HAP-1 (cell line): Measurements from ENCODE around the gene PTGER4.
"Not testable (repeated sequence)": the region's sequence is repeated elsewhere in the genome, so short reads cannot be mapped to it uniquely, and the experiment has no call there.

Experiments used
- DNase-seq, 2 experiments: peaks; one replicate each; pipeline ENCODE4 v3.0.0-alpha.2; 2016 to 2020; ENCODE audit warnings: low spot score in 2 of 2
- H3K27me3 ChIP-seq: fragments of 250-450 bp; sonication (Bioruptor Pico); 2 replicates; pipeline ENCODE4 v1.5.1; 2020; ENCODE audit warnings: low read depth, mild to moderate bottlenecking, moderate library complexity
- H3K36me3 ChIP-seq: fragments of 250-450 bp; sonication (Bioruptor Pico); replicated peaks from 2 replicates; pipeline ENCODE4 v1.5.1; 2020; ENCODE audit warnings: mild to moderate bottlenecking
- H3K4me1 ChIP-seq: fragments of 250-450 bp; sonication (Bioruptor Pico); 2 replicates; pipeline ENCODE4 v1.5.1; 2020; ENCODE audit warnings: mild to moderate bottlenecking
- H3K4me3 ChIP-seq: fragments of 250-450 bp; sonication (Bioruptor Pico); 2 replicates; pipeline ENCODE4 v1.5.1; 2020; ENCODE audit warnings: mild to moderate bottlenecking, moderate library complexity
- H3K9me3 ChIP-seq: fragments of 250-450 bp; sonication (Bioruptor Pico); 2 replicates; pipeline ENCODE4 v1.5.1; 2020; ENCODE audit warnings: mild to moderate bottlenecking, moderate library complexity
- in situ Hi-C: fragments of 300-500 bp; cut with MboI; formaldehyde crosslinking; loops from 3 replicates; pipeline ENCODE4 v1.14.3; 2020; ENCODE audit warnings: low sequenced_read_pairs, inconsistent platforms, mixed read lengths

Gene PTGER4

GRCh38 chr5:40688996-40689395 is 9.3 kb downstream of the PTGER4 start:
- Histone ChIP-seq H3K27me3 (no peaks in the 10 kb centered on the region), H3K4me1 (peaks cover 4% of the 10 kb centered on the region; the same call in 1 of the 2 replicates), H3K4me3 (no peak overlapping the region), H3K36me3 (no peaks in the 10 kb centered on the region), H3K9me3 (no peaks in the 10 kb centered on the region)
- in situ Hi-C loops: loop anchor here (25.0 kb wide), 3 partner anchors 752 to 1102 kb away; no protein-coding TSS in a partner anchor
- DNase-seq: no peak

DNA sequence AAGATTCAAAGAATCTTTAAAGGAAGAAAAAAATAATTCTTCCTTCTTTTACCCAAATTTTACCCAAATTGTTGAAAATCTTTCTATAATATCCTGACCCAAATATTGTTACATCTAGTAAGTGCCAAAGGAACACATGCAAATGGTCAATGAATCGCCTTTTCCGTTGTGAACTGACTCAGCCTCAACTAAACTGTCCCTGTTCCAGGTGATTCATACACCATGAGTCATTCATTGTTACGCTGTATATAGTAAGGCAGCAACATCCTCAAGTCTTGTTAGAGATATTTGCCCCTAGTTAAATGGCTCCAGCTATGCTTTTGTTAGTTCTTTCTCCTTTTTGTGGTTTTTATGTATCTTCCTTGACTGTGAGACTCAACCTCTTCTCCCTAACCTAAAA is 9.7 kb downstream of the PTGER4 start:
- no peaks in the 10 kb centered on the region for H3K9me3 ChIP-seq
- H3K27me3 ChIP-seq: no peaks in the 10 kb centered on the region
- no peak overlapping the region for H3K4me3 ChIP-seq
- no peak for DNase-seq
- peaks cover 4% of the 10 kb centered on the region; the same call in 1 of the 2 replicates for H3K4me1 ChIP-seq
- in situ Hi-C loops: loop anchor here (25.0 kb wide), 3 partner anchors 752 to 1102 kb away; no protein-coding TSS in a partner anchor
- H3K36me3 ChIP-seq: no peaks in the 10 kb centered on the region

DNA sequence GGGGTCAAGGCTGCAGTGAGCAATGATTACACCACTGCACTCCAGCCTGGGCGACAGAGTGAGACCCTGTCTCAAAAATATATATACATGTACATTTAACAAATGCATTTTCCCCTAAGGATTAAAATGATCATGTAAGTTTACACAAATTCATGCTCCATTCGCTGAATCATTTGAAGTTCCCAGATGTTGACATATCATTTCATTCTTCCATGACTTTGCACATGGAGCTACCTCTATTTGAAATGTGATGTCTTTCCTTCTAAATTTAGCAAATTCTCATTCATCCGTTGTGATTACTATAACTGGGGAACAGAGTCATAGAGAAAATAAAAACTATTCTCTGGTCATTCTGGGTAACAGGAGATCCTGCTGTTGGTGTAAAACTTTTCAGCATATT is 10.6 kb downstream of the PTGER4 start:
- Histone ChIP-seq H3K36me3 (no peaks in the 10 kb centered on the region), H3K4me1 (peaks cover 4% of the 10 kb centered on the region; the same call in 1 of the 2 replicates), H3K27me3 (no peaks in the 10 kb centered on the region), H3K4me3 (no peak overlapping the region), H3K9me3 (no peaks in the 10 kb centered on the region)
- in situ Hi-C loops: loop anchor here (25.0 kb wide), 3 partner anchors 753 to 1103 kb away; no protein-coding TSS in a partner anchor
- no peak for DNase-seq

DNA sequence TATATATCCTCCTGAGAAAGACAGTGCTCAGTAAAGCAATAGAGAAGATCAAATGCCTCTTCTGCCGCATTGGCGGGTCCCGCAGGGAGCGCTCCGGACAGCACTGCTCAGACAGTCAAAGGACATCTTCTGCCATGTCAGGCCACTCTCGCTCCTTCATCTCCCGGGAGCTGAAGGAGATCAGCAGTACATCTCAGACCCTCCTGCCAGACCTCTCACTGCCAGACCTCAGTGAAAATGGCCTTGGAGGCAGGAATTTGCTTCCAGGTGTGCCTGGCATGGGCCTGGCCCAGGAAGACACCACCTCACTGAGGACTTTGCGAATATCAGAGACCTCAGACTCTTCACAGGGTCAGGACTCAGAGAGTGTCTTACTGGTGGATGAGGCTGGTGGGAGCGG is 12.2 kb downstream of the PTGER4 start:
- no peaks in the 10 kb centered on the region for H3K9me3 ChIP-seq
- H3K27me3 ChIP-seq: no peaks in the 10 kb centered on the region
- H3K4me1 ChIP-seq: peaks cover 4% of the 10 kb centered on the region; the same call in 1 of the 2 replicates
- in situ Hi-C loops: loop anchor here (25.0 kb wide), 3 partner anchors 755 to 1105 kb away; no protein-coding TSS in a partner anchor
- H3K36me3 ChIP-seq: no peaks in the 10 kb centered on the region
- H3K4me3 ChIP-seq: no peak overlapping the region
- no peak for DNase-seq

DNA sequence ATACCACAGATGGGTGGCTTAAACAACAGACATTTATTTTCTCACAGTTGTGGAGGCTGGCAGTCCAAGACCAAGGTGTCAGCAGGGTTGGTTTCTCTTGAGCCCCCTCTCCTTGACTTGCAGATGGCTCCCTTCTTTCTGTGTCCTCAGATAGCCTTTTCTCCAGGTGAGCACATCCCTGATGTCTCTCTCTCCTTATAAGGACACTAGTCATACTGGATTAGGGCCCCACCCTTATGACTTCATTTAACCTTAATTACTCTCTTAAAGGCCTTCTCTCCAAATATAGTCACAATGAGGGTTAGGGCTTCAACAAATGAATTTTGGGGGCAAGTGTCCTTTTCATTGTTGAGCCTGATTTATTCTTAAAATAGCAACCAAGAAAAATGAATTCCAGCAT is 14.7 kb downstream of the PTGER4 start:
- no peaks in the 10 kb centered on the region for H3K4me1 ChIP-seq
- H3K36me3 ChIP-seq: no peaks in the 10 kb centered on the region
- H3K27me3 ChIP-seq: no peaks in the 10 kb centered on the region
- no peak overlapping the region for H3K4me3 ChIP-seq
- no peak for DNase-seq
- H3K9me3 ChIP-seq: no peaks in the 10 kb centered on the region
- in situ Hi-C loops: loop anchor here (25.0 kb wide), 3 partner anchors 757 to 1107 kb away; no protein-coding TSS in a partner anchor

GRCh38 chr5:40700116-40700782 is 20.5 kb downstream of the PTGER4 start:
- Histone ChIP-seq H3K36me3 (no peaks in the 10 kb centered on the region), H3K9me3 (no peaks in the 10 kb centered on the region), H3K4me3 (no peak overlapping the region), H3K27me3 (no peaks in the 10 kb centered on the region), H3K4me1 (no peaks in the 10 kb centered on the region)
- in situ Hi-C loops: no loop called here
- DNase-seq: no peak

DNA sequence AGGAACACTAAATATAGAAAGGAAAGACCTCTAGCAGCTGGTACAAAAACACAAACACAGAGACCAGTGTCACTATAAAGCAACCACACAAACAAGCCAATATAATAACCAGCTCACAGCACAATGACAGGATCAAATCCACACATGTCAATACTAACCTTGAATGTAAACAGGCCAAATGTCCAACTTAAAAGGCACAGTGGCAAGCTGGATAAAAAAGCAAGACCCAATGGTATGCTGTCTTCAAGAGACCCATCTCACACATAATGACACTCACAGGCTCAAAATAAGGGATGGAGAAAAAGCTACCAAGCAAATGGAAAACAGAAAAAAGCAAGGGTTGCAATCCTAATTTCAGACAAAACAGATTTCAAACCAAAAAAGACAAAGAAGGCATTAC is 22.3 kb downstream of the PTGER4 start:
- H3K4me3 ChIP-seq, in situ Hi-C loops, H3K4me1 ChIP-seq, H3K27me3 ChIP-seq, H3K9me3 ChIP-seq, H3K36me3 ChIP-seq, DNase-seq: not testable (repeated sequence)

DNA sequence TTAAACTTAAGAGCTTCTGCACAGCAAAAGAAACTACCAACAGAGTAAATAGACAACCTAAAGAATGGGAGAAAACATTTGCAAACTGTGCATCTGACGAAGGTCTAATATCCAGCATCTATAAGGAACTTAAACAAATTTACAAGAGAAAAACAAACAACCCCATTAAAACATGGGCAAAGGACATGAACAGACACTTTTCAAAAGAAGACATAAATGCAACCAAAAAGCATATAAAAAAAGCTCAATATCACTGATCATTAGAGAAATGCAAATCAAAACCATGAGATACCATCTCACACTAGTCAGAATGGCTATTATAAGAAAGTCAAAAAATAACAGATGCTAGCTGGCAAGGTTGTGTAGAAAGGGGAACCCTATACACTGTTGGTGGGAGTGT is 25.8 kb downstream of the PTGER4 start:
- H3K4me1 ChIP-seq, H3K36me3 ChIP-seq, DNase-seq, in situ Hi-C loops, H3K27me3 ChIP-seq, H3K4me3 ChIP-seq, H3K9me3 ChIP-seq: not testable (repeated sequence)

DNA sequence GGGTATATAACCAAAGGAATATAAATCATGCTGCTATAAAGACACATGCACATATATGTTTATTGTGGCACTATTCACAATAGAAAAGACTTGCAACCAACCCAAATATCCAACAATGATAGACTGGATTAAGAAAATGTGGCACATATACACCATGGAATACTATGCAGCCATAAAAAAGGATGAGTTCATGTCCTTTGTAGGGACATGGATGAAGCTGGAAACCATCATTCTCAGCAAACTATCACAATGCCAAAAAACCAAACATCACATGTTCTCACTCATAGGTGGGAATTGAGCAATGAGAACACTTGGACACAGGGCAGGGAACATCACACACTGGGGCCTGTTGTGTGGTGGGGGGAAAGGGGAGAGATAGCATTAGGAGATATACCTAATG is 30.9 kb downstream of the PTGER4 start:
- H3K4me3 ChIP-seq, H3K9me3 ChIP-seq, H3K27me3 ChIP-seq, H3K36me3 ChIP-seq, H3K4me1 ChIP-seq, in situ Hi-C loops, DNase-seq: not testable (repeated sequence)

DNA sequence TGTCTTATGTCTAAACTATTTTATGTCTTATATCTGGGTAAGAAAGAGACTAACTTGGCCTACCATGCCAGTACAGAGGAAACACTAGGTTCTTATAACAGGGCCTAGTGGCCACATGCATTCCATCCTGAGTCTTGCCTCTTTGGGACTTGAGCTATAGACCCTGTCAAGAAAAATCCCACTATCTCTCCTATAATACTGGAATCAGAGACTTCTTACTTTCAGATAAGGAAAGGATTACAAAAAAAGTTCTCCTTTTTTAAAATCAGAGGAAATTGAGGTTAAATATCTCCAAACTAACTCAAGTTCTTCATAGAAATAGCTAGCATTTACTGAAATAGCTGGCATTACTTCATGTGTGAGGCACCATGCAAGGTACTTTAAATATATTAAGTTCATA is 34.3 kb downstream of the PTGER4 start:
- in situ Hi-C loops: no loop called here
- DNase-seq: no peak
- Histone ChIP-seq H3K4me1 (no peaks in the 10 kb centered on the region), H3K4me3 (no peak overlapping the region), H3K9me3 (no peaks in the 10 kb centered on the region), H3K36me3 (no peaks in the 10 kb centered on the region), H3K27me3 (no peaks in the 10 kb centered on the region)

- Histone ChIP-seq H3K4me3 (no peak overlapping the region), H3K9me3 (no peaks in the 10 kb centered on the region), H3K36me3 (no peaks in the 10 kb centered on the region), H3K4me1 (no peaks in the 10 kb centered on the region), H3K27me3 (no peaks in the 10 kb centered on the region)
- in situ Hi-C loops: no loop called here
- no peak for DNase-seq
Measured at GRCh38 chr5:40716000-40716399, 36.3 kb downstream of the PTGER4 start.

DNA sequence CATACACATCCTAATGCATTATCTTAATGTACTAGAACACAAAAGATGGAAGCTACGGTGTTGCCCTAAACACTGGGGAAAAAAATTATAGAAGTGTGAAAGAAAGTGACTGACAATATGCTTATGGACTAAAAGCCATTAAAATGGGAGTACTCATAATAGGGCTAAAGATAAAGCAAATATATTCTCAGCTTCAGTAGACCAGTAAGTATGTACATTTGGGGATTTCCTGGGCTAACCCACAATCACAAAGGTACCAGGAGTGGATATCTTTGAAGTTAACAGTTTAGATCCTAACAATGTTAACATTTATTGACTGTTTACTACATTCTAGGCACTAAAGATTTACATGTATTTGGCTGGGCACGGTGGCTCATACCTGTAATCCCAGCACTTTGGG is 36.9 kb downstream of the PTGER4 start:
- Histone ChIP-seq H3K4me3 (no peak overlapping the region), H3K4me1 (no peaks in the 10 kb centered on the region), H3K27me3 (no peaks in the 10 kb centered on the region), H3K36me3 (no peaks in the 10 kb centered on the region), H3K9me3 (no peaks in the 10 kb centered on the region)
- in situ Hi-C loops: no loop called here
- DNase-seq: no peak

DNA sequence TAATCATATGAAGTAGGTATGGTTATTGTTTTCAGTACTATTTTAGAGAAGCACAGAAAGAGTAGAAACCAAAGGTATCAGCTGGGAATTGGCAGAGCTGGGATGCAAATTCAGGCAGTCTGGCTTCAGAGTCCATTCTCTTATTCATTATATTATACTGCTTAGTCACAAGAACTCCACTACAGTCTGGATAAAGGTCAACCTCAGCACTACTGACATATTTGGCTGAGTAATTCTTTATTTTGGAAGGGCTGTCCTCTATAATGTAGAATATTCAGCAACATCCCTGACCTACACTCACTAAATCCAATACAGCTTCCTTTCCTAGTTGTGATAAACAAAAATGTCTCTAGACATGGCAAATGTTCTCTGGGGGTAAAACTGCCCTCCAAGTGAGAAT is 37.6 kb downstream of the PTGER4 start:
- H3K36me3 ChIP-seq: no peaks in the 10 kb centered on the region
- no peaks in the 10 kb centered on the region for H3K27me3 ChIP-seq
- H3K4me1 ChIP-seq: no peaks in the 10 kb centered on the region
- in situ Hi-C loops: no loop called here
- no peaks in the 10 kb centered on the region for H3K9me3 ChIP-seq
- no peak overlapping the region for H3K4me3 ChIP-seq
- DNase-seq: no peak

GRCh38 chr5:40720069-40720468 is 40.4 kb downstream of the PTGER4 start:
- in situ Hi-C loops: no loop called here
- no peaks in the 10 kb centered on the region for H3K36me3 ChIP-seq
- H3K9me3 ChIP-seq: no peaks in the 10 kb centered on the region
- no peaks in the 10 kb centered on the region for H3K27me3 ChIP-seq
- no peak overlapping the region for H3K4me3 ChIP-seq
- DNase-seq: no peak
- H3K4me1 ChIP-seq: no peaks in the 10 kb centered on the region

GRCh38 chr5:40722497-40722911 is 42.8 kb downstream of the PTGER4 start:
- in situ Hi-C loops, DNase-seq, H3K4me3 ChIP-seq, H3K4me1 ChIP-seq, H3K9me3 ChIP-seq, H3K27me3 ChIP-seq, H3K36me3 ChIP-seq: not testable (repeated sequence)
